ENCODE measurements around the gene TRDMT1.

Gene TRDMT1

GRCh38 chr10:17200912-17201793 is at the start of gene TRDMT1:
TSS of gene TRDMT1 (minus strand) at chr10:17201672. CDS start at chr10:17201634, 38 bp downstream.
- DNase-seq, result peak; percentile 77 to 82

GRCh38 chr10:17250736-17251135 is 49.3 kb upstream of the TRDMT1 start:
- DNase-seq, result peak in 1 of 2 donors; percentile 18

- DNase-seq, result peak in 1 of 2 donors; percentile 37
Observed at GRCh38 chr10:17249820-17250219, 48.3 kb upstream of the TRDMT1 start.

GRCh38 chr10:17248964-17249363 is 47.5 kb upstream of the TRDMT1 start:
- DNase-seq, result no peak

- no peak for DNase-seq
Observed at GRCh38 chr10:17247210-17247609, 45.7 kb upstream of the TRDMT1 start.

- no peak for DNase-seq
Observed at GRCh38 chr10:17244700-17245365, 43.4 kb upstream of the TRDMT1 start.

GRCh38 chr10:17241611-17242333 is 40.3 kb upstream of the TRDMT1 start:
- no peak for DNase-seq

- DNase-seq, result no peak
Observed at GRCh38 chr10:17240616-17241015, 39.1 kb upstream of the TRDMT1 start.

GRCh38 chr10:17240096-17240495 is 38.6 kb upstream of the TRDMT1 start:
- DNase-seq, result no peak

- no peak for DNase-seq
Observed at GRCh38 chr10:17239345-17240085, 38.0 kb upstream of the TRDMT1 start.

GRCh38 chr10:17238445-17239291 is 37.2 kb upstream of the TRDMT1 start:
- peak; percentile 35 to 48 for DNase-seq

- DNase-seq, result no peak
Observed at GRCh38 chr10:17237915-17238444, 36.5 kb upstream of the TRDMT1 start.

- no peak for DNase-seq
Observed at GRCh38 chr10:17237149-17237527, 35.7 kb upstream of the TRDMT1 start.

GRCh38 chr10:17236468-17237148 is 35.1 kb upstream of the TRDMT1 start:
- no peak for DNase-seq

- DNase-seq, result no peak
Observed at GRCh38 chr10:17235136-17235535, 33.7 kb upstream of the TRDMT1 start.

GRCh38 chr10:17234431-17234945 is 33.0 kb upstream of the TRDMT1 start:
- DNase-seq, result no peak

- DNase-seq, result no peak
Observed at GRCh38 chr10:17233286-17233991, 32.0 kb upstream of the TRDMT1 start.

GRCh38 chr10:17232276-17232960 is 30.9 kb upstream of the TRDMT1 start:
- no peak for DNase-seq

- DNase-seq, result no peak
Observed at GRCh38 chr10:17231788-17232187, 30.3 kb upstream of the TRDMT1 start.
